HUES64 (cell line): ENCODE results near the gene TMSB15B. TPM values are rescaled to one million over a fixed set of nuclear protein-coding genes. Genes with fewer than 3 reads are reported as not detected.
"Not testable (repeated sequence)": the region's sequence is repeated elsewhere in the genome, so short reads cannot be mapped to it uniquely, and the experiment has no call there.

ENCODE experiments used
- H3K27ac ChIP-seq: 2 replicates; pipeline ENCODE4 v1.7.0; 2013; ENCODE audit warnings: low read depth, low read length, inconsistent platforms
- H3K27me3 ChIP-seq: 2 replicates; pipeline ENCODE4 v1.6.1; 2013; ENCODE audit warnings: mild to moderate bottlenecking, low read length; ENCODE audit not compliant: insufficient read depth
- H3K36me3 ChIP-seq: 2 replicates; pipeline ENCODE4 v1.6.1; 2013; ENCODE audit warnings: mild to moderate bottlenecking, low read length; ENCODE audit not compliant: insufficient read depth
- H3K4me1 ChIP-seq: 2 replicates; pipeline ENCODE4 v1.6.1; 2013; ENCODE audit warnings: mild to moderate bottlenecking, low read length, moderate library complexity; ENCODE audit not compliant: insufficient read depth
- H3K4me3 ChIP-seq: 2 replicates; pipeline ENCODE4 v1.5.1; 2013; ENCODE audit warnings: mild to moderate bottlenecking, low read length, moderate library complexity
- H3K9ac ChIP-seq: 2 replicates; pipeline ENCODE4 v1.6.1; 2013; ENCODE audit warnings: mild to moderate bottlenecking, low read depth, low read length
- H3K9me3 ChIP-seq: 2 replicates; pipeline ENCODE4 v1.6.1; 2013; ENCODE audit warnings: low read depth, low read length; ENCODE audit not compliant: insufficient read depth
- WGBS: fragments of 150-250, 120-280 bp; methylation state at CpG from one replicate; pipeline ENCODE4 v1.1.7; 2013; ENCODE audit warnings: missing lambda C conversion rate; 5-methylcytosine and 5-hydroxymethylcytosine counted together
- polyA plus RNA-seq, 2 experiments: library from polyadenylated mRNA; stranded (reverse); fragments of 50-300 nt; gene quantifications; one replicate each; pipeline ENCODE4 v1.2.3, GENCODE V29; 2013

Gene TMSB15B
- 22.2 TPM for polyA plus RNA-seq (2013, experiment 1 of 2)
- 24.6 TPM for polyA plus RNA-seq (2013, experiment 2 of 2)

DNA sequence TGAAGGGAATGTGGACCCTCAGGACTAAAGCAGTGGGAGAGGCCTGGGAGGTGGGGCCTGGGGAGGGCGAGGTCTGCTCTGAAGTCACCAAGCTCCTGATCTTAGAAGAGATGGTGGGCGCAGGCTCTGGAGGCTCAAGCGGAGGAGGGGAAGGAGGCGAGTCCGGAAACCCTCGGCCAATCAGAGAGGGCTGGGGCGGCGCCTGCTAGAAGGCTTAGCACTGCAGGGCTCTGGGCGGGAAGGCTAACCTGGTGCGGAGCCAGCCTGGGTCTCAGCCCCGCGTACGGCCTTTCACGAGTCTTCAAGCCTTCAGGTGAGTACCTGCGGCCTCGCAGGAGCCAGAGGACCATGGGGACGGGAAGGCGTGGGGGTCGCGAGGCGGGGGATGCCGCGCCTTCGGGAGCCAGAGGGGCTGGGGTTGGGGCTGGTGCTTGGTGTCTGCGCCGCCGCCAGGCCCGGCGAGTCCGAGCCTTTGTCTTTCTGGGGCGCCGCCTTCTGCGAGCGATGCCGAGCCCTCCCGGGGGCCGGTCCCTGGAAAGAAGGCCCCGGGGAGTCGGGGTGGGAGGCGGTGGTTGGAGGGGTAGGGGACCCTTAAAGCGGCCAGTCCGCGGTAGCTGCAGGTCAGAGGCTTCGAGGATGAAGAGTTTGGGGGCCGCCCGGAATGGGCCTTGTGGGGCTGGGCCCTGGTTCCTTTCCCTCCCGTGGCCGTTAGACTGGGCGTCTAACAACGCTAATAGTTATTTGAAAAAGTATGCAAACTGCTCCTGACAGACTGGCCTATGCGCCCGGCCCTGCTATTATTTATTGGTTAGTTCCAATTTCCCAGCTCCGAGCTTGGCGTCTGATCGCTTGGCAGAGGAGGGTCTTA lies at the start of gene TMSB15B:
TMSB15B (plus strand) TSS at position 217 of the 868 bp plus-strand sequence.
- H3K4me3 ChIP-seq, H3K27me3 ChIP-seq, H3K27ac ChIP-seq, H3K36me3 ChIP-seq, H3K9ac ChIP-seq, H3K9me3 ChIP-seq, H3K4me1 ChIP-seq: not testable (repeated sequence)
- WGBS: no CpG with 5 or more reads among the region's 55 CpGs

GRCh38 chrX:103913356-103914020 lies 48.9 kb upstream of the TMSB15B start:
- WGBS: 80% methylated on average over 10 of the region's 10 CpGs
- no peaks in the 10 kb centered on the region for H3K27me3 ChIP-seq
- no peak overlapping the region for H3K4me3 ChIP-seq
- no peaks in the 10 kb centered on the region for H3K36me3 ChIP-seq
- no peaks in the 10 kb centered on the region for H3K9me3 ChIP-seq
- 0 out of 2 replicates have a peak overlapping the region, but pooled peaks have one; percentile 25 for H3K27ac ChIP-seq
- no peaks in the 10 kb centered on the region for H3K4me1 ChIP-seq
- no peak overlapping the region for H3K9ac ChIP-seq

- no peaks in the 10 kb centered on the region for H3K9me3 ChIP-seq
- peak overlapping the region; percentile 76; the same call in 1 of the 2 replicates for H3K9ac ChIP-seq
- H3K27me3 ChIP-seq: 0 out of 2 replicates have a peak, but pooled peaks cover 2% of the 10 kb centered on the region
- H3K36me3 ChIP-seq: no peaks in the 10 kb centered on the region
- WGBS: 2% methylated on average over 12 of the region's 18 CpGs
- H3K4me1 ChIP-seq: 0 out of 2 replicates have a peak, but pooled peaks cover 4% of the 10 kb centered on the region
- H3K4me3 ChIP-seq: peak overlapping the region; percentile 78
- no peak overlapping the region for H3K27ac ChIP-seq
Observed at GRCh38 chrX:103918050-103918449, 44.4 kb upstream of the TMSB15B start.

DNA sequence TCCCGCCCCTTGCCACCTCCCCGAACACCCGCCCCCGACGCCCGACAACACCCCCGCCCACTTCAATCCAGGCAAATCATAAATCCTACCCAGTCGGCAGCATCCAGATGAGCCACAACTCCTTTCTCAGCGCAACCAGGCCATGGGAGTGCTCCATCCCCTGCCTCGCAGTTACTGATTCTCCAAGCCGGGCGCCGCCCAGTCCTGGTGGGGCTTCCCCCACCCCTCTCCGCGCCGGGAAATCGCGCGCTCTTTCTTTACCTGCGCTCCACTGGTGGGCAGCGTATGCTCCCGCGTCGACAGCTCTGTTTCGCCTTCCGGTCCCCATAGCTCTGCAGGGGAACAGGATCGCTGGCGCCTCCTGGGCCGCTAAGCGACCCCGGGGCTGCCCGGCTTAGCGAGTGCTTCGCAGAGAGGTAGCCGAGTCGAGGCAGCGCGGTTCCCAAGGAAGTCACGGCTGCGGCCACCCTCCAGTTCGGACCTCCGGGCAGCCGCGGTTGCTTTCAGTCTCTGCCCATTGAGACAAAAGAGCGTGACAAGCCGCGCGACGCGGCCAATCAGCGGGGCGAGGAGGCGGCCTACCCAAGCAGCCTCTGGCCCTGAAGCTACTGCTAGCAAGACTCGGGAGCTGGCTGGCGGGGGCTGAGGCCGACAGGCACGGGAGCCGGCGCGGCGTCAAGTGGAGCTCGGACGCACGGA lies 43.7 kb upstream of the TMSB15B start:
- Histone ChIP-seq H3K27ac (peak overlapping the region; percentile 64; the same call in 1 of the 2 replicates), H3K4me1 (0 out of 2 replicates have a peak, but pooled peaks cover 4% of the 10 kb centered on the region), H3K9ac (peak overlapping the region; percentile 76), H3K9me3 (no peaks in the 10 kb centered on the region), H3K36me3 (no peaks in the 10 kb centered on the region), H3K27me3 (0 out of 2 replicates have a peak, but pooled peaks cover 2% of the 10 kb centered on the region), H3K4me3 (peak overlapping the region; percentile 78)
- WGBS: under 1% methylated on average over 64 of the region's 64 CpGs

- H3K27me3 ChIP-seq: 0 out of 2 replicates have a peak, but pooled peaks cover 2% of the 10 kb centered on the region
- H3K36me3 ChIP-seq: no peaks in the 10 kb centered on the region
- peak overlapping the region; percentile 76 for H3K9ac ChIP-seq
- H3K4me3 ChIP-seq: peak overlapping the region; percentile 78
- 0% methylated on average over 5 of the region's 10 CpGs for WGBS
- 0 out of 2 replicates have a peak, but pooled peaks cover 4% of the 10 kb centered on the region for H3K4me1 ChIP-seq
- peak overlapping the region; percentile 64; the same call in 1 of the 2 replicates for H3K27ac ChIP-seq
- no peaks in the 10 kb centered on the region for H3K9me3 ChIP-seq
Observed at GRCh38 chrX:103919270-103919637, 43.2 kb upstream of the TMSB15B start.

- not testable (repeated sequence) for H3K27ac ChIP-seq, H3K9ac ChIP-seq, H3K4me1 ChIP-seq
Observed at GRCh38 chrX:103920515-103920914, 41.9 kb upstream of the TMSB15B start.

DNA sequence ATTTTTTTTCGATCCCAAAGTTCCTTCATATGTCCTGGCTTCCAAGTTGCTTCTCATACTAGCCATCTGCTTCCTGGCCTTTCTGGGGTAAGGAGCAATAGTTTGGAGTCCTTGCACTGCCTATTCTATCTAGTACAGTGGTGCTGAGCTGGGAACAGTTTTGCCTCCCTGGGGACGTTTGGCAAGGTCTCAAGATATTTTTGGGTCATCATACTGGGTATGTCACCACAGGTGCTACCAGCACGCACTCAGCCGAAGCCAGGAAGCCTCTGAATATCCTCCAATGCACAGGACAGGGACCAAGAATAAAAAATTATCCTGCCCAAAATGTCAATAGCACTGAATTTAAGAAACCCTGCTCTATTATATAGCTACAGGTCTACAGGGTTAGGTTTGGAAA lies 35.4 kb upstream of the TMSB15B start:
- 84% methylated on average over 4 of the region's 4 CpGs for WGBS
- Histone ChIP-seq H3K9me3 (no peaks in the 10 kb centered on the region), H3K4me1 (no peaks in the 10 kb centered on the region), H3K27me3 (no peaks in the 10 kb centered on the region), H3K36me3 (no peaks in the 10 kb centered on the region), H3K9ac (no peak overlapping the region), H3K27ac (no peak overlapping the region), H3K4me3 (no peak overlapping the region)

More at GRCh38 chrX:103920515-103920914, 41.9 kb upstream of the TMSB15B start:
- H3K36me3 ChIP-seq, H3K27me3 ChIP-seq, H3K9me3 ChIP-seq, H3K4me3 ChIP-seq: not testable (repeated sequence)
- 97% methylated on average over 3 of the region's 3 CpGs for WGBS

- 96% methylated on average over 3 of the region's 4 CpGs for WGBS
- H3K4me1 ChIP-seq: no peaks in the 10 kb centered on the region
- no peaks in the 10 kb centered on the region for H3K27me3 ChIP-seq
- no peaks in the 10 kb centered on the region for H3K36me3 ChIP-seq
- no peak overlapping the region for H3K27ac ChIP-seq
- H3K9me3 ChIP-seq: no peaks in the 10 kb centered on the region
- no peak overlapping the region for H3K9ac ChIP-seq
- no peak overlapping the region for H3K4me3 ChIP-seq
Observed at GRCh38 chrX:103927633-103928032, 34.8 kb upstream of the TMSB15B start.

- WGBS: 96% methylated on average over 3 of the region's 4 CpGs
- H3K4me3 ChIP-seq: no peak overlapping the region
- no peaks in the 10 kb centered on the region for H3K4me1 ChIP-seq
- H3K27me3 ChIP-seq: no peaks in the 10 kb centered on the region
- no peak overlapping the region for H3K27ac ChIP-seq
- H3K9ac ChIP-seq: no peak overlapping the region
- no peaks in the 10 kb centered on the region for H3K36me3 ChIP-seq
- H3K9me3 ChIP-seq: no peaks in the 10 kb centered on the region
Observed at GRCh38 chrX:103932133-103932532, 30.3 kb upstream of the TMSB15B start.

DNA sequence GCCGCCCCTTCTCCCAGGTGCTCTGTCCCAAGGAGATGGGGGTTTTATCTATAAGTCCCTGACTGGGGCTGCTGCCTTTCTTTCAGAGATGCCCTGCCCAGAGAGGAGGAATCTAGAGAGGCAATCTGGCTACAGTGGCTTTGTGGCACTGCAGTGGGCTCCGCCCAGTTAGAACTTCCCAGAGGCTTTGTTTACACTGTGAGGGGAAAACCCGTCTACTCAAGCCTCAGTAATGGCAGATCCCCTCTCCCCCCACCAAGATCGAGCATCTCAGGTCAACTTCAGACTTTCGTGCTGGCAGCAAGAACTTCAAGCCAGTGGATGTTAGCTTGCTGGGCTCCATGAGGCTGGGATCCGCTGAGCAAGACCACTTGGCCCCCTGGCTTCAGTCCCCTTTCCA lies 22.2 kb upstream of the TMSB15B start:
- H3K27me3 ChIP-seq, H3K27ac ChIP-seq, H3K36me3 ChIP-seq, H3K9me3 ChIP-seq, H3K4me3 ChIP-seq, H3K9ac ChIP-seq, H3K4me1 ChIP-seq: not testable (repeated sequence)
- 78% methylated on average over 6 of the region's 6 CpGs for WGBS
